Measurements from ENCODE around the gene IRF8.

IRF8 gene

GRCh38 chr16:85910854-85911247 lies 11.9 kb downstream of the IRF8 start:
- FAIRE-seq (no peak), DNase-seq (ENCODE audit: insufficient read length) (no peak)
- TF ChIP-seq TAF1 (IDR thresholded peaks at IDR 0.05; ENCODE audit: borderline replicate concordance, low read depth, low read length) (no peak), POLR2A (IDR thresholded peaks at IDR 0.05; ENCODE audit: low read depth, low read length) (no peak), POLR2AphosphoS5 (IDR thresholded peaks at IDR 0.05; ENCODE audit: low read depth, low read length) (no peak)

GRCh38 chr16:85911251-85911930 lies 12.4 kb downstream of the IRF8 start:
- no peak; the same call in 1 of the 2 replicates for TF ChIP-seq POLR2AphosphoS5 (IDR thresholded peaks at IDR 0.05; ENCODE audit: low read depth, low read length)
- no peak for TF ChIP-seq TAF1 (IDR thresholded peaks at IDR 0.05; ENCODE audit: borderline replicate concordance, low read depth, low read length)
- TF ChIP-seq POLR2A (IDR thresholded peaks at IDR 0.05; ENCODE audit: low read depth, low read length) = peak; percentile 68
- FAIRE-seq (no peak), DNase-seq (ENCODE audit: insufficient read length) (no peak)

- no peak for TF ChIP-seq POLR2A (IDR thresholded peaks at IDR 0.05; ENCODE audit: low read depth, low read length)
- TF ChIP-seq POLR2AphosphoS5 (IDR thresholded peaks at IDR 0.05; ENCODE audit: low read depth, low read length) = no peak
- TF ChIP-seq TAF1 (IDR thresholded peaks at IDR 0.05; ENCODE audit: borderline replicate concordance, low read depth, low read length) = no peak
- FAIRE-seq = no peak
- DNase-seq (ENCODE audit: insufficient read length) = no peak
Observed at GRCh38 chr16:85912211-85912974, 13.4 kb downstream of the IRF8 start.

GRCh38 chr16:85913141-85913601 lies 14.2 kb downstream of the IRF8 start:
- DNase-seq (ENCODE audit: insufficient read length) = no peak
- TF ChIP-seq POLR2A (IDR thresholded peaks at IDR 0.05; ENCODE audit: low read depth, low read length) (no peak; the same call in 1 of the 2 replicates), POLR2AphosphoS5 (IDR thresholded peaks at IDR 0.05; ENCODE audit: low read depth, low read length) (peak; percentile 65; the same call in 1 of the 2 replicates)
- no peak for FAIRE-seq

- DNase-seq (ENCODE audit: insufficient read length) (no peak), FAIRE-seq (no peak)
- TF ChIP-seq POLR2A (IDR thresholded peaks at IDR 0.05; ENCODE audit: low read depth, low read length) (peak; percentile 42), POLR2AphosphoS5 (IDR thresholded peaks at IDR 0.05; ENCODE audit: low read depth, low read length) (no peak; the same call in 1 of the 2 replicates), TAF1 (IDR thresholded peaks at IDR 0.05; ENCODE audit: borderline replicate concordance, low read depth, low read length) (no peak)
Observed at GRCh38 chr16:85913688-85914422, 14.9 kb downstream of the IRF8 start.

GRCh38 chr16:85914423-85914794 lies 15.4 kb downstream of the IRF8 start:
- no peak for FAIRE-seq
- TF ChIP-seq POLR2AphosphoS5 (IDR thresholded peaks at IDR 0.05; ENCODE audit: low read depth, low read length) (peak; percentile 72), TAF1 (IDR thresholded peaks at IDR 0.05; ENCODE audit: borderline replicate concordance, low read depth, low read length) (no peak), POLR2A (IDR thresholded peaks at IDR 0.05; ENCODE audit: low read depth, low read length) (peak; percentile 46; the same call in 1 of the 2 replicates)
- DNase-seq (ENCODE audit: insufficient read length) = no peak

- no peak for DNase-seq (ENCODE audit: insufficient read length)
- no peak for TF ChIP-seq POLR2A (IDR thresholded peaks at IDR 0.05; ENCODE audit: low read depth, low read length)
- TF ChIP-seq POLR2AphosphoS5 (IDR thresholded peaks at IDR 0.05; ENCODE audit: low read depth, low read length) = no peak
- no peak for TF ChIP-seq TAF1 (IDR thresholded peaks at IDR 0.05; ENCODE audit: borderline replicate concordance, low read depth, low read length)
- FAIRE-seq = no peak
Observed at GRCh38 chr16:85915125-85915845, 16.3 kb downstream of the IRF8 start.

- FAIRE-seq (no peak), DNase-seq (ENCODE audit: insufficient read length) (no peak)
- TF ChIP-seq POLR2AphosphoS5 (IDR thresholded peaks at IDR 0.05; ENCODE audit: low read depth, low read length) (peak; percentile 23; the same call in 1 of the 2 replicates), TAF1 (IDR thresholded peaks at IDR 0.05; ENCODE audit: borderline replicate concordance, low read depth, low read length) (no peak)
Observed at GRCh38 chr16:85916141-85916890, 17.4 kb downstream of the IRF8 start.

GRCh38 chr16:85917012-85917411 lies 18.1 kb downstream of the IRF8 start:
- TF ChIP-seq POLR2A (IDR thresholded peaks at IDR 0.05; ENCODE audit: low read depth, low read length) = no peak
- no peak for TF ChIP-seq POLR2AphosphoS5 (IDR thresholded peaks at IDR 0.05; ENCODE audit: low read depth, low read length)
- no peak for TF ChIP-seq TAF1 (IDR thresholded peaks at IDR 0.05; ENCODE audit: borderline replicate concordance, low read depth, low read length)
- no peak for FAIRE-seq
- DNase-seq (ENCODE audit: insufficient read length) = no peak

GRCh38 chr16:85917959-85918358 lies 19.0 kb downstream of the IRF8 start:
- TF ChIP-seq TAF1 (IDR thresholded peaks at IDR 0.05; ENCODE audit: borderline replicate concordance, low read depth, low read length) (no peak), POLR2A (IDR thresholded peaks at IDR 0.05; ENCODE audit: low read depth, low read length) (no peak), POLR2AphosphoS5 (IDR thresholded peaks at IDR 0.05; ENCODE audit: low read depth, low read length) (no peak)
- DNase-seq (ENCODE audit: insufficient read length) (no peak), FAIRE-seq (peak; percentile 68)
